Activated naive CD8-positive, alpha-beta T cell treated with anti-CD3 and anti-CD28 coated beads for 36 hours (primary cell): ENCODE data around the gene MICAL2. TPM values are rescaled to one million over a fixed set of nuclear protein-coding genes. Genes with fewer than 3 reads are reported as not detected.

Experiments
- DNase-seq: peaks from one replicate; pipeline ENCODE4 v3.0.0; 2021
- H3K27ac Mint-ChIP-seq: one replicate; pipeline ENCODE4 v1.8.0; 2022; ENCODE audit warnings: mild to moderate bottlenecking, moderate library complexity, mixed read lengths
- H3K27me3 Mint-ChIP-seq: one replicate; pipeline ENCODE4 v1.8.0; 2022; ENCODE audit warnings: mild to moderate bottlenecking, mixed read lengths
- H3K36me3 Mint-ChIP-seq: one replicate; pipeline ENCODE4 v1.8.0; 2021; ENCODE audit warnings: mild to moderate bottlenecking, mixed read lengths
- H3K4me1 Mint-ChIP-seq: one replicate; pipeline ENCODE4 v1.8.0; 2021; ENCODE audit warnings: mixed read lengths
- H3K4me3 Mint-ChIP-seq: one replicate; pipeline ENCODE4 v1.8.0; 2022; ENCODE audit warnings: mild to moderate bottlenecking, moderate library complexity, mixed read lengths
- H3K9me3 Mint-ChIP-seq: one replicate; pipeline ENCODE4 v1.8.0; 2022; ENCODE audit warnings: mixed read lengths
- total RNA-seq, 2 experiments: library from RNA; stranded (reverse); gene quantifications; one replicate each; pipeline ENCODE4 v1.2.3, GENCODE V29; 2021

MICAL2 gene
- 10 to 100 TPM; 54.4 to 59.7 TPM for total RNA-seq

GRCh38 chr11:12110201-12110713 is at the start of gene MICAL2:
TSS of gene MICAL2 (plus strand) at chr11:12110590. CDS start at chr11:12162156, 51,566 bp downstream.
- peak; percentile 93 for DNase-seq
- Mint-ChIP-seq H3K27me3 (no peaks in the 10 kb centered on the region), H3K27ac (peak within 1 kb of the TSS; percentile 88), H3K4me1 (peaks cover 20% of the 10 kb centered on the region), H3K4me3 (peak within 1 kb of the TSS; percentile 81), H3K36me3 (no peaks in the 10 kb centered on the region), H3K9me3 (no peaks in the 10 kb centered on the region)

- Mint-ChIP-seq H3K4me3 (no peak overlapping the region), H3K9me3 (peaks cover 3% of the 10 kb centered on the region), H3K27me3 (no peaks in the 10 kb centered on the region), H3K4me1 (no peaks in the 10 kb centered on the region), H3K27ac (no peak overlapping the region), H3K36me3 (no peaks in the 10 kb centered on the region)
- DNase-seq = no peak
Observed at GRCh38 chr11:12061851-12062560, 48.4 kb upstream of the MICAL2 start.

- H3K4me3 Mint-ChIP-seq = no peak overlapping the region
- no peak for DNase-seq
- no peak overlapping the region for H3K27ac Mint-ChIP-seq
- H3K4me1 Mint-ChIP-seq = no peaks in the 10 kb centered on the region
- no peaks in the 10 kb centered on the region for H3K9me3 Mint-ChIP-seq
- H3K27me3 Mint-ChIP-seq = peaks cover 4% of the 10 kb centered on the region
- H3K36me3 Mint-ChIP-seq = no peaks in the 10 kb centered on the region
Observed at GRCh38 chr11:12063251-12063650, 47.1 kb upstream of the MICAL2 start.

- H3K9me3 Mint-ChIP-seq = no peaks in the 10 kb centered on the region
Observed at GRCh38 chr11:12064136-12064953, 46.0 kb upstream of the MICAL2 start.

GRCh38 chr11:12064954-12065280 is 45.5 kb upstream of the MICAL2 start:
- H3K9me3 Mint-ChIP-seq = no peaks in the 10 kb centered on the region
- no peak overlapping the region for H3K4me3 Mint-ChIP-seq
- no peaks in the 10 kb centered on the region for H3K4me1 Mint-ChIP-seq
- H3K27ac Mint-ChIP-seq = no peak overlapping the region
- peaks cover 4% of the 10 kb centered on the region for H3K27me3 Mint-ChIP-seq
- DNase-seq = no peak
- no peaks in the 10 kb centered on the region for H3K36me3 Mint-ChIP-seq

More at GRCh38 chr11:12064136-12064953, 46.0 kb upstream of the MICAL2 start:
- Mint-ChIP-seq H3K4me3 (no peak overlapping the region), H3K4me1 (no peaks in the 10 kb centered on the region), H3K27ac (no peak overlapping the region), H3K27me3 (peaks cover 4% of the 10 kb centered on the region), H3K36me3 (no peaks in the 10 kb centered on the region)
- DNase-seq = no peak

GRCh38 chr11:12066056-12066798 is 44.2 kb upstream of the MICAL2 start:
- no peak for DNase-seq
- peaks cover 4% of the 10 kb centered on the region for H3K27me3 Mint-ChIP-seq
- H3K36me3 Mint-ChIP-seq = no peaks in the 10 kb centered on the region
- H3K4me3 Mint-ChIP-seq = no peak overlapping the region
- no peak overlapping the region for H3K27ac Mint-ChIP-seq
- H3K9me3 Mint-ChIP-seq = no peaks in the 10 kb centered on the region
- H3K4me1 Mint-ChIP-seq = no peaks in the 10 kb centered on the region

- H3K27ac Mint-ChIP-seq = no peak overlapping the region
- no peaks in the 10 kb centered on the region for H3K36me3 Mint-ChIP-seq
- DNase-seq = no peak
- no peaks in the 10 kb centered on the region for H3K4me1 Mint-ChIP-seq
- H3K4me3 Mint-ChIP-seq = no peak overlapping the region
- H3K27me3 Mint-ChIP-seq = peaks cover 4% of the 10 kb centered on the region
- no peaks in the 10 kb centered on the region for H3K9me3 Mint-ChIP-seq
Observed at GRCh38 chr11:12066799-12067508, 43.4 kb upstream of the MICAL2 start.

GRCh38 chr11:12067796-12068357 is 42.5 kb upstream of the MICAL2 start:
- no peaks in the 10 kb centered on the region for H3K9me3 Mint-ChIP-seq
- peaks cover 4% of the 10 kb centered on the region for H3K27me3 Mint-ChIP-seq
- no peak overlapping the region for H3K27ac Mint-ChIP-seq
- no peak overlapping the region for H3K4me3 Mint-ChIP-seq
- DNase-seq = no peak
- H3K4me1 Mint-ChIP-seq = no peaks in the 10 kb centered on the region
- H3K36me3 Mint-ChIP-seq = no peaks in the 10 kb centered on the region

GRCh38 chr11:12069066-12069676 is 41.2 kb upstream of the MICAL2 start:
- no peak for DNase-seq
- H3K4me1 Mint-ChIP-seq = no peaks in the 10 kb centered on the region
- no peak overlapping the region for H3K27ac Mint-ChIP-seq
- H3K9me3 Mint-ChIP-seq = no peaks in the 10 kb centered on the region
- no peak overlapping the region for H3K4me3 Mint-ChIP-seq
- H3K36me3 Mint-ChIP-seq = no peaks in the 10 kb centered on the region
- peaks cover 4% of the 10 kb centered on the region for H3K27me3 Mint-ChIP-seq

- no peak overlapping the region for H3K27ac Mint-ChIP-seq
- no peak for DNase-seq
- H3K9me3 Mint-ChIP-seq = no peaks in the 10 kb centered on the region
- H3K4me3 Mint-ChIP-seq = no peak overlapping the region
- H3K36me3 Mint-ChIP-seq = no peaks in the 10 kb centered on the region
- H3K27me3 Mint-ChIP-seq = peaks cover 4% of the 10 kb centered on the region
- no peaks in the 10 kb centered on the region for H3K4me1 Mint-ChIP-seq
Observed at GRCh38 chr11:12070446-12071267, 39.7 kb upstream of the MICAL2 start.

- DNase-seq = no peak
- no peaks in the 10 kb centered on the region for H3K36me3 Mint-ChIP-seq
- no peaks in the 10 kb centered on the region for H3K4me1 Mint-ChIP-seq
- H3K27me3 Mint-ChIP-seq = peaks cover 4% of the 10 kb centered on the region
- H3K4me3 Mint-ChIP-seq = no peak overlapping the region
- H3K9me3 Mint-ChIP-seq = no peaks in the 10 kb centered on the region
- no peak overlapping the region for H3K27ac Mint-ChIP-seq
Observed at GRCh38 chr11:12071574-12071973, 38.8 kb upstream of the MICAL2 start.

GRCh38 chr11:12073436-12073835 is 37.0 kb upstream of the MICAL2 start:
- H3K9me3 Mint-ChIP-seq = no peaks in the 10 kb centered on the region
- no peaks in the 10 kb centered on the region for H3K36me3 Mint-ChIP-seq
- no peak overlapping the region for H3K4me3 Mint-ChIP-seq
- H3K27ac Mint-ChIP-seq = no peak overlapping the region
- no peaks in the 10 kb centered on the region for H3K27me3 Mint-ChIP-seq
- no peak for DNase-seq
- no peaks in the 10 kb centered on the region for H3K4me1 Mint-ChIP-seq

GRCh38 chr11:12073886-12074285 is 36.5 kb upstream of the MICAL2 start:
- Mint-ChIP-seq H3K4me3 (no peak overlapping the region), H3K9me3 (no peaks in the 10 kb centered on the region)
- DNase-seq = no peak

More at GRCh38 chr11:12073886-12074285, 36.5 kb upstream of the MICAL2 start:
- no peaks in the 10 kb centered on the region for H3K27me3 Mint-ChIP-seq
- no peaks in the 10 kb centered on the region for H3K4me1 Mint-ChIP-seq
- H3K36me3 Mint-ChIP-seq = no peaks in the 10 kb centered on the region
- H3K27ac Mint-ChIP-seq = no peak overlapping the region
